Parathyroid adenoma (tissue), 2 donors: ENCODE results near the gene CHST8.

ENCODE experiments used
- H2AFZ ChIP-seq: fragments of 300-600 bp; sonication (generic); one replicate; pipeline ENCODE4 v1.7.0; 2017; ENCODE audit warnings: antibody characterized with exemption, mild to moderate bottlenecking
- H3K27ac ChIP-seq: fragments of 300-600 bp; sonication (generic); one replicate; pipeline ENCODE4 v1.7.0; 2017
- H3K27me3 ChIP-seq: fragments of 300-600 bp; sonication (generic); one replicate; pipeline ENCODE4 v1.7.0; 2017; ENCODE audit warnings: low read length; ENCODE audit not compliant: control insufficient read depth, insufficient read depth
- H3K36me3 ChIP-seq: fragments of 300-600 bp; sonication (generic); one replicate; pipeline ENCODE4 v1.7.0; 2017; ENCODE audit warnings: low read length; ENCODE audit not compliant: control insufficient read depth, insufficient read depth
- H3K4me1 ChIP-seq: fragments of 300-600 bp; sonication (generic); one replicate; pipeline ENCODE4 v1.7.0; 2017; ENCODE audit warnings: control low read depth
- H3K4me2 ChIP-seq: fragments of 300-600 bp; sonication (generic); one replicate; pipeline ENCODE4 v1.7.0; 2017; ENCODE audit warnings: low read length
- H3K4me3 ChIP-seq: fragments of 300-600 bp; sonication (generic); one replicate; pipeline ENCODE4 v1.7.0; 2017; ENCODE audit warnings: low read depth, low read length
- H3K79me2 ChIP-seq: fragments of 300-600 bp; sonication (generic); one replicate; pipeline ENCODE4 v1.7.0; 2017; ENCODE audit warnings: control low read depth
- H3K9ac ChIP-seq: fragments of 300-600 bp; sonication (generic); one replicate; pipeline ENCODE4 v1.7.0; 2017; ENCODE audit warnings: mild to moderate bottlenecking
- H3K9me3 ChIP-seq: fragments of 300-600 bp; sonication (generic); one replicate; pipeline ENCODE4 v1.7.0; 2017; ENCODE audit warnings: low read length; ENCODE audit not compliant: control insufficient read depth
- CTCF ChIP-seq: fragments of 300-600 bp; sonication (generic); IDR thresholded peaks from one replicate; pipeline ENCODE4 v1.7.0; 2017; ENCODE audit warnings: antibody characterized with exemption, mild to moderate bottlenecking
- donor health status: primary hyperparathyroidism.

The CHST8 gene

GRCh38 chr19:33727331-33727998 is 105.7 kb downstream of the CHST8 start:
- H3K36me3 ChIP-seq, result no peaks in the 10 kb centered on the region
- no peaks in the 10 kb centered on the region for H3K27me3 ChIP-seq
- H3K4me2 ChIP-seq, result no peak overlapping the region
- no peaks in the 10 kb centered on the region for H3K79me2 ChIP-seq
- no peak overlapping the region for H3K9ac ChIP-seq
- H3K4me3 ChIP-seq, result no peak overlapping the region
- H3K4me1 ChIP-seq, result no peaks in the 10 kb centered on the region
- H2AFZ ChIP-seq, result no peak overlapping the region
- no peak for TF ChIP-seq CTCF
- no peaks in the 10 kb centered on the region for H3K9me3 ChIP-seq
- no peak overlapping the region for H3K27ac ChIP-seq

GRCh38 chr19:33728141-33728540 is 106.4 kb downstream of the CHST8 start:
- Histone ChIP-seq H3K36me3 (no peaks in the 10 kb centered on the region), H3K27ac (no peak overlapping the region), H3K4me1 (no peaks in the 10 kb centered on the region), H3K9me3 (no peaks in the 10 kb centered on the region), H2AFZ (no peak overlapping the region), H3K4me2 (no peak overlapping the region), H3K4me3 (no peak overlapping the region), H3K27me3 (no peaks in the 10 kb centered on the region), H3K9ac (no peak overlapping the region), H3K79me2 (no peaks in the 10 kb centered on the region)
- TF ChIP-seq CTCF, result no peak

- H3K27me3 ChIP-seq, result no peaks in the 10 kb centered on the region
- TF ChIP-seq CTCF, result no peak
- no peak overlapping the region for H3K4me2 ChIP-seq
- no peak overlapping the region for H3K9ac ChIP-seq
- H3K79me2 ChIP-seq, result no peaks in the 10 kb centered on the region
- H3K4me3 ChIP-seq, result no peak overlapping the region
- H3K4me1 ChIP-seq, result peaks cover 4% of the 10 kb centered on the region
- H2AFZ ChIP-seq, result no peak overlapping the region
- H3K27ac ChIP-seq, result no peak overlapping the region
- no peaks in the 10 kb centered on the region for H3K36me3 ChIP-seq
- no peaks in the 10 kb centered on the region for H3K9me3 ChIP-seq
Observed at GRCh38 chr19:33730858-33731607, 109.3 kb downstream of the CHST8 start.

GRCh38 chr19:33731881-33732280 is 110.1 kb downstream of the CHST8 start:
- no peaks in the 10 kb centered on the region for H3K36me3 ChIP-seq
- H3K27me3 ChIP-seq, result no peaks in the 10 kb centered on the region
- no peak overlapping the region for H3K4me3 ChIP-seq
- no peak overlapping the region for H3K9ac ChIP-seq
- peaks cover 4% of the 10 kb centered on the region for H3K4me1 ChIP-seq
- H3K4me2 ChIP-seq, result no peak overlapping the region
- TF ChIP-seq CTCF, result no peak
- H2AFZ ChIP-seq, result no peak overlapping the region
- no peaks in the 10 kb centered on the region for H3K9me3 ChIP-seq
- H3K79me2 ChIP-seq, result no peaks in the 10 kb centered on the region
- H3K27ac ChIP-seq, result no peak overlapping the region
